ENCODE results near the gene RNF182.

DNA sequence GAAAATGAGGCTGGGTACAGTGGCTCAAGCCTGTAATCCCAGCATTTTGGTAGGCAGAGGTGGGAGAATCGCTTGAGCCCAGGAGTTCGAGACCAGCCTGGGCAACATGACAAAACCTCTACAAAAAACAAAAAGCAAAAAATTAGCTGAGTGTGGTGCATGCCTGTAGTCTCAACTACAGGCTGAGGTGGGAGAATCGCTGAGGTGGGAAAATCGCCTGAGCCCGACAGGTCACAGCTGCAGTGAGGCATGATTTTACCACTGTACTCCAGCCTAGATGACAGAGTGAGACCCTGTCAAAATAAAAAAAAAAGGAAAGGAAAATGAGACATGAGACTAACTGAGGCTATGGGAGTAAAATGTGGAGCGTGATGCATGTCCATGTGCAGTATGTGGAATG, 104.9 kb downstream of the RNF182 start:
- no peak for TF ChIP-seq BACH2 (CRISPR knock-in tag; IDR thresholded peaks at IDR 0.05; ENCODE audit: borderline replicate concordance)
- TF ChIP-seq, protein P1, sequence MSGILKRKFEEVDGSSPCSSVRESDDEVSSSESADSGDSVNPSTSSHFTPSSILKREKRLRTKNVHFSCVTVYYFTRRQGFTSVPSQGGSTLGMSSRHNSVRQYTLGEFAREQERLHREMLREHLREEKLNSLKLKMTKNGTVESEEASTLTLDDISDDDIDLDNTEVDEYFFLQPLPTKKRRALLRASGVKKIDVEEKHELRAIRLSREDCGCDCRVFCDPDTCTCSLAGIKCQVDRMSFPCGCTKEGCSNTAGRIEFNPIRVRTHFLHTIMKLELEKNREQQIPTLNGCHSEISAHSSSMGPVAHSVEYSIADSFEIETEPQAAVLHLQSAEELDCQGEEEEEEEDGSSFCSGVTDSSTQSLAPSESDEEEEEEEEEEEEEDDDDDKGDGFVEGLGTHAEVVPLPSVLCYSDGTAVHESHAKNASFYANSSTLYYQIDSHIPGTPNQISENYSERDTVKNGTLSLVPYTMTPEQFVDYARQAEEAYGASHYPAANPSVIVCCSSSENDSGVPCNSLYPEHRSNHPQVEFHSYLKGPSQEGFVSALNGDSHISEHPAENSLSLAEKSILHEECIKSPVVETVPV (CRISPR knock-in tag; IDR thresholded peaks at IDR 0.05), result no peak
- TF ChIP-seq ISL1 (CRISPR knock-in tag; IDR thresholded peaks at IDR 0.05), result no peak
- TF ChIP-seq TCF4 (CRISPR knock-in tag; IDR thresholded peaks at IDR 0.05; ENCODE audit: borderline replicate concordance), result no peak
- TF ChIP-seq PPARA (CRISPR knock-in tag; IDR thresholded peaks at IDR 0.05; ENCODE audit: borderline replicate concordance), result no peak
- TF ChIP-seq ARNTL (CRISPR knock-in tag; IDR thresholded peaks at IDR 0.05; ENCODE audit: borderline replicate concordance, low read depth), result no peak
- TF ChIP-seq, protein P2, sequence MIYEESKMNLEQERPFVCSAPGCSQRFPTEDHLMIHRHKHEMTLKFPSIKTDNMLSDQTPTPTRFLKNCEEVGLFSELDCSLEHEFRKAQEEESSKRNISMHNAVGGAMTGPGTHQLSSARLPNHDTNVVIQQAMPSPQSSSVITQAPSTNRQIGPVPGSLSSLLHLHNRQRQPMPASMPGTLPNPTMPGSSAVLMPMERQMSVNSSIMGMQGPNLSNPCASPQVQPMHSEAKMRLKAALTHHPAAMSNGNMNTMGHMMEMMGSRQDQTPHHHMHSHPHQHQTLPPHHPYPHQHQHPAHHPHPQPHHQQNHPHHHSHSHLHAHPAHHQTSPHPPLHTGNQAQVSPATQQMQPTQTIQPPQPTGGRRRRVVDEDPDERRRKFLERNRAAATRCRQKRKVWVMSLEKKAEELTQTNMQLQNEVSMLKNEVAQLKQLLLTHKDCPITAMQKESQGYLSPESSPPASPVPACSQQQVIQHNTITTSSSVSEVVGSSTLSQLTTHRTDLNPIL (CRISPR knock-in tag; IDR thresholded peaks at IDR 0.05; ENCODE audit: low read depth), result no peak
- no peak for TF ChIP-seq ZFP3 (CRISPR knock-in tag; IDR thresholded peaks at IDR 0.05)
- no peak for TF ChIP-seq CSDC2 (CRISPR knock-in tag; IDR thresholded peaks at IDR 0.05)
- TF ChIP-seq, protein P3, sequence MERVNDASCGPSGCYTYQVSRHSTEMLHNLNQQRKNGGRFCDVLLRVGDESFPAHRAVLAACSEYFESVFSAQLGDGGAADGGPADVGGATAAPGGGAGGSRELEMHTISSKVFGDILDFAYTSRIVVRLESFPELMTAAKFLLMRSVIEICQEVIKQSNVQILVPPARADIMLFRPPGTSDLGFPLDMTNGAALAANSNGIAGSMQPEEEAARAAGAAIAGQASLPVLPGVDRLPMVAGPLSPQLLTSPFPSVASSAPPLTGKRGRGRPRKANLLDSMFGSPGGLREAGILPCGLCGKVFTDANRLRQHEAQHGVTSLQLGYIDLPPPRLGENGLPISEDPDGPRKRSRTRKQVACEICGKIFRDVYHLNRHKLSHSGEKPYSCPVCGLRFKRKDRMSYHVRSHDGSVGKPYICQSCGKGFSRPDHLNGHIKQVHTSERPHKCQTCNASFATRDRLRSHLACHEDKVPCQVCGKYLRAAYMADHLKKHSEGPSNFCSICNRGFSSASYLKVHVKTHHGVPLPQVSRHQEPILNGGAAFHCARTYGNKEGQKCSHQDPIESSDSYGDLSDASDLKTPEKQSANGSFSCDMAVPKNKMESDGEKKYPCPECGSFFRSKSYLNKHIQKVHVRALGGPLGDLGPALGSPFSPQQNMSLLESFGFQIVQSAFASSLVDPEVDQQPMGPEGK (CRISPR knock-in tag; IDR thresholded peaks at IDR 0.05; ENCODE audit: borderline replicate concordance), result no peak
- no peak for TF ChIP-seq TOX (CRISPR knock-in tag; IDR thresholded peaks at IDR 0.05; ENCODE audit: borderline replicate concordance)
- TF ChIP-seq RARB (CRISPR knock-in tag; IDR thresholded peaks at IDR 0.05), result no peak
- no peak for TF ChIP-seq SNAI2 (CRISPR knock-in tag; IDR thresholded peaks at IDR 0.05)
- no peak for TF ChIP-seq ZFP30 (CRISPR knock-in tag; IDR thresholded peaks at IDR 0.05)

Data from SK-N-SH treated with all-trans-retinoic acid at 6 μM for 48 hours (cell line).